Body of pancreas (tissue), 4 donors: ENCODE measurements around the gene WNT3A.

Experiments
- CTCF ChIP-seq, 7 experiments: fragments of 450-650 bp in 4 of 7; fragments of 200-600 bp in 3 of 7; sonication (generic) in 3 of 7; IDR thresholded peaks; one replicate each; pipeline ENCODE4 v1.5.1; 2016 to 2019; ENCODE audit warnings: antibody characterized with exemption in 7 of 7
- POLR2A ChIP-seq, 3 donors: fragments of 450-650 bp; IDR thresholded peaks; one replicate each; pipeline ENCODE4 v1.6.1; 2016; ENCODE audit warnings: antibody characterized with exemption in 3 of 3, mild to moderate bottlenecking in 2 of 3

GRCh38 chr1:228076796-228077430 lies 70.1 kb downstream of the WNT3A start:
- TF ChIP-seq CTCF (IDR thresholded peaks at IDR 0.05) (no peak), POLR2A (IDR thresholded peaks at IDR 0.05) (no peak)
